K562 (cell line): ENCODE results near the gene KRT39. TPM values are rescaled to one million over a fixed set of nuclear protein-coding genes. Genes with fewer than 3 reads are reported as not detected.

Experiments
- DEAF1 ChIP-seq: fragments of 450-650 bp; formaldehyde crosslinking; IDR thresholded peaks from 2 replicates; pipeline ENCODE4 v1.4.0; 2020; ENCODE audit warnings: mild to moderate bottlenecking, moderate library complexity
- E2F3 ChIP-seq: fragments of 250-450 bp; sonication (Bioruptor Pico); IDR thresholded peaks from 2 replicates; pipeline ENCODE4 v1.4.0; 2020; ENCODE audit warnings: mild to moderate bottlenecking
- FOSL1 ChIP-seq: fragments of 200-800 bp; sonication (Bioruptor generic); conservative IDR thresholded peaks from 2 replicates; pipeline ENCODE4 v1.6.1; 2016; ENCODE audit warnings: missing genetic modification characterization, missing compliant biosample characterization
- JUN ChIP-seq, 2 experiments: sonication (generic) in 1 of 2; formaldehyde crosslinking in 1 of 2; IDR thresholded peaks; 2 replicates each; pipeline versions ENCODE4 v1.6.1 to v1.8.0; 2012 to 2022; ENCODE audit warnings: borderline replicate concordance in 2 of 2, mild to moderate bottlenecking in 2 of 2, improper control_type of control experiment in 1 of 2, low read depth in 1 of 2, low read length in 1 of 2, missing genetic modification reagents in 1 of 2
- JUND ChIP-seq, 2 experiments: IDR thresholded peaks; 2 replicates in 1 of 2; 3 replicates in 1 of 2; pipeline ENCODE4 v1.6.1; 2011; ENCODE audit warnings: borderline replicate concordance in 2 of 2, low read depth in 2 of 2, low read length in 2 of 2, improper control_type of control experiment in 1 of 2, missing biosample characterization in 1 of 2, missing genetic modification characterization in 1 of 2, missing genetic modification reagents in 1 of 2
- MAX ChIP-seq: sonication (generic); formaldehyde crosslinking; IDR thresholded peaks from 2 replicates; pipeline ENCODE4 v1.9.0; 2022; ENCODE audit warnings: mild to moderate bottlenecking, missing genetic modification reagents
- RAD21 ChIP-seq, 2 experiments: fragments of 250-450 bp in 1 of 2; fragments of 450-650 bp in 1 of 2; sonication (Bioruptor Pico) in 1 of 2; formaldehyde crosslinking in 1 of 2; IDR thresholded peaks in 1 of 2; conservative IDR thresholded peaks in 1 of 2; 2 replicates each; pipeline versions ENCODE4 v1.4.0 to v1.8.0; 2020 to 2022; ENCODE audit warnings: mild to moderate bottlenecking in 2 of 2, moderate library complexity in 1 of 2
- RNF219 ChIP-seq: fragments of 250-450 bp; sonication (Bioruptor Pico); IDR thresholded peaks from 2 replicates; pipeline ENCODE4 v1.5.0; 2022; ENCODE audit warnings: mild to moderate bottlenecking
- SMC3 ChIP-seq: conservative IDR thresholded peaks from 2 replicates; pipeline ENCODE4 v1.6.1; 2011; ENCODE audit warnings: low read depth, low read length, improper control_type of control experiment; ENCODE audit not compliant: insufficient read depth
- USF2 ChIP-seq: sonication (generic); formaldehyde crosslinking; IDR thresholded peaks from 2 replicates; pipeline ENCODE4 v1.5.0; 2020; ENCODE audit warnings: missing genetic modification reagents
- polyA plus RNA-seq, 8 experiments: library from polyadenylated mRNA; depleted of rRNA in 4 of 8; stranded (reverse) in 5 of 8; unstranded in 3 of 8; fragments of >200 nt; fragmentation: Nextera tagmentation in 2 of 8; fragmentation: Illumina TruSeq in 1 of 8; extraction: Ambion mirVana in 2 of 8; extraction: Trizol in 1 of 8; gene quantifications; 2 replicates each; pipeline versions ENCODE4 v1.2.1 to v1.2.3, GENCODE V29; 2011 to 2014; ENCODE audit warnings: inconsistent platforms in 1 of 8, missing spikeins in 1 of 8
- total RNA-seq, 7 experiments: library from RNA; depleted of rRNA in 6 of 7; stranded (reverse); fragments of >200 nt in 6 of 7; fragmentation: Illumina TruSeq in 2 of 7; extraction: Trizol in 2 of 7; gene quantifications; 2 replicates each; pipeline versions ENCODE4 v1.2.1 to v1.2.3, GENCODE V29; 2011 to 2021; ENCODE audit warnings: low replicate concordance in 1 of 7
- TF ChIP-seq, protein P1 (sequence below), 2 experiments: fragments of 450-650 bp; formaldehyde crosslinking in 1 of 2; IDR thresholded peaks; 2 replicates each; pipeline versions ENCODE4 v1.4.0 to v1.6.1; 2014 to 2020; ENCODE audit warnings: mild to moderate bottlenecking in 2 of 2, borderline replicate concordance in 1 of 2, low read depth in 1 of 2

The KRT39 gene
- total and polyA plus RNA-seq, 9 of the 15 experiments (the other 6 are each of a cell fraction or from before 2014, with no cell fraction given): not detected

DNA sequence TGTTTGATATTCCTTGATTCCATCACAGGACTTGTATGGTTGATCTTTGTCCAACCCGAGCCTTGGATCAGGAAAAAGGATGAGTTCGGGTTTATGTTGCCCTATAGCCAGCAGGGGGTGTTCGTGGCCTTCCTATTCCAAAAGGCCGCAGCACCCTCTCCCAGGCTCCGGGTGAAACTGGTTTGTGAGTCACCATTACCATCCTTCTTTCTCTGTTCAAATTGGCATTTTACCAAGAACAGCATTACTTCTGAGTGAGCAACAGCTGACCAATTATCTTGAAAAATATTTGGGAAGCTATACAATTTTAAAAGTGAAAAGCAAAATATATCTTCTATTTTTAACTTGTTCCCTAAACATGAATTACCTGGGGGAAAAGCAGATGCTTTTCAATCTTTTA, 57.4 kb downstream of the KRT39 start (continued):
- TF ChIP-seq, protein P1, sequence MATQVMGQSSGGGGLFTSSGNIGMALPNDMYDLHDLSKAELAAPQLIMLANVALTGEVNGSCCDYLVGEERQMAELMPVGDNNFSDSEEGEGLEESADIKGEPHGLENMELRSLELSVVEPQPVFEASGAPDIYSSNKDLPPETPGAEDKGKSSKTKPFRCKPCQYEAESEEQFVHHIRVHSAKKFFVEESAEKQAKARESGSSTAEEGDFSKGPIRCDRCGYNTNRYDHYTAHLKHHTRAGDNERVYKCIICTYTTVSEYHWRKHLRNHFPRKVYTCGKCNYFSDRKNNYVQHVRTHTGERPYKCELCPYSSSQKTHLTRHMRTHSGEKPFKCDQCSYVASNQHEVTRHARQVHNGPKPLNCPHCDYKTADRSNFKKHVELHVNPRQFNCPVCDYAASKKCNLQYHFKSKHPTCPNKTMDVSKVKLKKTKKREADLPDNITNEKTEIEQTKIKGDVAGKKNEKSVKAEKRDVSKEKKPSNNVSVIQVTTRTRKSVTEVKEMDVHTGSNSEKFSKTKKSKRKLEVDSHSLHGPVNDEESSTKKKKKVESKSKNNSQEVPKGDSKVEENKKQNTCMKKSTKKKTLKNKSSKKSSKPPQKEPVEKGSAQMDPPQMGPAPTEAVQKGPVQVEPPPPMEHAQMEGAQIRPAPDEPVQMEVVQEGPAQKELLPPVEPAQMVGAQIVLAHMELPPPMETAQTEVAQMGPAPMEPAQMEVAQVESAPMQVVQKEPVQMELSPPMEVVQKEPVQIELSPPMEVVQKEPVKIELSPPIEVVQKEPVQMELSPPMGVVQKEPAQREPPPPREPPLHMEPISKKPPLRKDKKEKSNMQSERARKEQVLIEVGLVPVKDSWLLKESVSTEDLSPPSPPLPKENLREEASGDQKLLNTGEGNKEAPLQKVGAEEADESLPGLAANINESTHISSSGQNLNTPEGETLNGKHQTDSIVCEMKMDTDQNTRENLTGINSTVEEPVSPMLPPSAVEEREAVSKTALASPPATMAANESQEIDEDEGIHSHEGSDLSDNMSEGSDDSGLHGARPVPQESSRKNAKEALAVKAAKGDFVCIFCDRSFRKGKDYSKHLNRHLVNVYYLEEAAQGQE (IDR thresholded peaks at IDR 0.05; ENCODE audit: borderline replicate concordance): peak; percentile 98
- TF ChIP-seq, protein P1 (CRISPR knock-in tag; IDR thresholded peaks at IDR 0.05; ENCODE audit: low read depth): no peak
- no peak for TF ChIP-seq MAX (CRISPR knock-in tag)
- TF ChIP-seq FOSL1 (tag): peak; percentile 92
- no peak for TF ChIP-seq RNF219 (CRISPR knock-in tag)
- no peak for TF ChIP-seq USF2 (CRISPR knock-in tag)
- peak; percentile 92 to 93 for TF ChIP-seq RAD21 (CRISPR knock-in tag; conservative IDR thresholded peaks at IDR 0.05 in 1 of 2, IDR thresholded peaks at IDR 0.05 in 1 of 2)
- TF ChIP-seq DEAF1 (CRISPR knock-in tag): peak; percentile 86
- TF ChIP-seq E2F3 (CRISPR knock-in tag): no peak
- peak; percentile 78 for TF ChIP-seq JUND (IDR thresholded peaks at IDR 0.05; ENCODE audit: borderline replicate concordance, low read depth, low read length)
- peak; percentile 65; the same call in 1 of the 3 replicates for TF ChIP-seq JUND (tag; IDR thresholded peaks at IDR 0.05; ENCODE audit: borderline replicate concordance, low read depth, low read length)
- TF ChIP-seq JUN (IDR thresholded peaks at IDR 0.05; ENCODE audit: borderline replicate concordance, low read depth, low read length): peak; percentile 51
- TF ChIP-seq JUN (CRISPR knock-in tag; IDR thresholded peaks at IDR 0.05; ENCODE audit: borderline replicate concordance): no peak
- peak; percentile 87 for TF ChIP-seq SMC3
